Panc1 (cell line): ENCODE data around the gene REXO5. TPM values are rescaled to one million over a fixed set of nuclear protein-coding genes. Genes with fewer than 3 reads are reported as not detected.

Source experiments
- ATAC-seq: fragments of 200-7000 bp; cut with Tn5 transposase; 2 replicates; pipeline ENCODE4 v1.9.1; 2020; ENCODE audit warnings: mild to moderate bottlenecking, moderate library complexity
- BruUV-seq: library from RNA; stranded (reverse); fragments of 400-500 nt; replicated peaks from 2 replicates; lab custom pipeline; 2021; lab: Mats Ljungman, UMichigan
- CTCF ChIA-PET: fragments of 300-600 bp; sonication (Branson Sonifier 250); formaldehyde crosslinking; loops from one replicate; lab custom pipeline; 2022; ENCODE audit warnings: antibody characterized with exemption; lab: Charles Lee
- POLR2A ChIA-PET: fragments of 300-600 bp; sonication (Branson Sonifier 250); formaldehyde crosslinking; loops from one replicate; lab custom pipeline; 2022; ENCODE audit warnings: antibody characterized with exemption; lab: Charles Lee
- DNase-seq: peaks from one replicate; pipeline ENCODE4 v3.0.0-alpha.2; 2010; ENCODE audit warnings: low read depth, low spot score
- H3K27ac ChIP-seq: 2 replicates; pipeline ENCODE4 v1.5.1; 2011; ENCODE audit warnings: mild to moderate bottlenecking, low read length, inconsistent platforms
- H3K27me3 ChIP-seq: fragments of 200-500 bp; sonication (Bioruptor generic); 2 replicates; pipeline ENCODE4 v1.6.0; 2014; ENCODE audit warnings: low read length, inconsistent platforms; ENCODE audit not compliant: control insufficient read depth, insufficient read depth
- H3K36me3 ChIP-seq: fragments of 200-500 bp; sonication (Bioruptor generic); 2 replicates; pipeline ENCODE4 v1.5.1; 2014; ENCODE audit warnings: inconsistent platforms, mild to moderate bottlenecking, low read length, moderate library complexity; ENCODE audit not compliant: control insufficient read depth, insufficient read depth
- H3K4me1 ChIP-seq: 2 replicates; pipeline ENCODE4 v1.5.1; 2011; ENCODE audit warnings: inconsistent platforms, mild to moderate bottlenecking, low read length, moderate library complexity; ENCODE audit not compliant: control insufficient read depth, insufficient read depth
- H3K4me3 ChIP-seq, 2 experiments: 2 replicates each; pipeline ENCODE4 v1.5.1; 2011 to 2012; ENCODE audit warnings: low read depth in 2 of 2, low read length in 2 of 2, mild to moderate bottlenecking in 2 of 2, inconsistent platforms in 1 of 2, moderate library complexity in 1 of 2
- H3K9me3 ChIP-seq: fragments of 200-500 bp; sonication (Bioruptor generic); 2 replicates; pipeline ENCODE4 v1.5.1; 2014; ENCODE audit warnings: low read depth, mild to moderate bottlenecking, inconsistent platforms, low read length, moderate library complexity; ENCODE audit not compliant: control insufficient read depth, insufficient read depth
- POLR2AphosphoS5 ChIP-seq: IDR thresholded peaks from 2 replicates; pipeline ENCODE4 v1.6.1; 2012; ENCODE audit warnings: mild to moderate bottlenecking, low read depth, low read length, moderate library complexity
- SIN3A ChIP-seq: IDR thresholded peaks from 2 replicates; pipeline ENCODE4 v1.6.1; 2012; ENCODE audit warnings: low read depth, mild to moderate bottlenecking, low read length, moderate library complexity, borderline replicate concordance; ENCODE audit not compliant: insufficient read depth
- TCF7L2 ChIP-seq: IDR thresholded peaks from 2 replicates; pipeline ENCODE4 v1.6.1; 2011; ENCODE audit warnings: mild to moderate bottlenecking, low read depth, low read length, inconsistent platforms
- in situ Hi-C: cut with HindIII; loops from 2 replicates; pipeline ENCODE4 v1.10.0; 2016; ENCODE audit warnings: low sequenced_read_pairs, low pct_unique_long_range_greater_than_20kb
- intact Hi-C: fragments of 100-400 bp; cut with micrococcal nuclease; formaldehyde crosslinking; loops from one replicate; pipeline ENCODE4 v1.10.0; 2022; ENCODE audit not compliant: unreplicated experiment
- total RNA-seq: library from RNA; stranded (reverse); gene quantifications from one replicate; pipeline ENCODE4 v1.2.1, GENCODE V29; 2021; ENCODE audit not compliant: unreplicated experiment
- TF ChIP-seq, protein P1 (sequence below), 2 experiments: IDR thresholded peaks; 2 replicates each; pipeline ENCODE4 v1.6.1; 2011 to 2012; ENCODE audit warnings: low read depth in 2 of 2, control low read depth in 1 of 2, low read length in 1 of 2, mild to moderate bottlenecking in 1 of 2, moderate library complexity in 1 of 2; ENCODE audit not compliant: insufficient read depth in 1 of 2
- TF ChIP-seq, protein P2 (sequence below): fragments of 450-650 bp; IDR thresholded peaks from 2 replicates; pipeline ENCODE4 v1.5.1; 2017; ENCODE audit warnings: mild to moderate bottlenecking

REXO5 gene
- total RNA-seq, 1 experiment from 2014 or later: 13.6 TPM

DNA sequence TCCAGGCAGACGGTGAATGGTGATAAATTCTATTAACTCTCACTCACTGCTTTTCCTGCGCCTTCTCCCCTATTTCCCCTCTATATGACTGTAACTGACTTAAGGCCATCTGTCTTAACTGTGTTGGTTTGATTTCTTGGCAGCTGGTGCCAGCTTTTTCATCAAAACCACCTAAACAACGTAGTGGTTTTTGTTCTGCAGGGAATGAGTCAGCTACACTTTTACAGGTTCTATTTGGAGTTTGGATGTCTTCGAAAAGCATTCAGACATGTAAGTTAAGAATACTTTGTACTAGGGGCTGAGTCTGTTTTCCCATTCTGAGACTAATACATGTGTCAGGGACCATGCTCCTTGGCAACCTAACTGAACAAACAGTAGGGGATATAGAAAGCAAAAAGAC lies 8.5 kb downstream of the REXO5 start:
- ATAC-seq (no peak), DNase-seq (no peak)
- ChIA-PET POLR2A (no interaction called here), CTCF (no interaction called here)
- Histone ChIP-seq H3K27me3 (no peaks in the 10 kb centered on the region), H3K36me3 (peaks cover 8% of the 10 kb centered on the region), H3K9me3 (no peaks in the 10 kb centered on the region), H3K4me3 (no peak overlapping the region), H3K27ac (no peak overlapping the region), H3K4me1 (no peaks in the 10 kb centered on the region)
- BruUV-seq: no TSS peak
- intact Hi-C loops: no loop called here
- TF ChIP-seq, protein P1, sequence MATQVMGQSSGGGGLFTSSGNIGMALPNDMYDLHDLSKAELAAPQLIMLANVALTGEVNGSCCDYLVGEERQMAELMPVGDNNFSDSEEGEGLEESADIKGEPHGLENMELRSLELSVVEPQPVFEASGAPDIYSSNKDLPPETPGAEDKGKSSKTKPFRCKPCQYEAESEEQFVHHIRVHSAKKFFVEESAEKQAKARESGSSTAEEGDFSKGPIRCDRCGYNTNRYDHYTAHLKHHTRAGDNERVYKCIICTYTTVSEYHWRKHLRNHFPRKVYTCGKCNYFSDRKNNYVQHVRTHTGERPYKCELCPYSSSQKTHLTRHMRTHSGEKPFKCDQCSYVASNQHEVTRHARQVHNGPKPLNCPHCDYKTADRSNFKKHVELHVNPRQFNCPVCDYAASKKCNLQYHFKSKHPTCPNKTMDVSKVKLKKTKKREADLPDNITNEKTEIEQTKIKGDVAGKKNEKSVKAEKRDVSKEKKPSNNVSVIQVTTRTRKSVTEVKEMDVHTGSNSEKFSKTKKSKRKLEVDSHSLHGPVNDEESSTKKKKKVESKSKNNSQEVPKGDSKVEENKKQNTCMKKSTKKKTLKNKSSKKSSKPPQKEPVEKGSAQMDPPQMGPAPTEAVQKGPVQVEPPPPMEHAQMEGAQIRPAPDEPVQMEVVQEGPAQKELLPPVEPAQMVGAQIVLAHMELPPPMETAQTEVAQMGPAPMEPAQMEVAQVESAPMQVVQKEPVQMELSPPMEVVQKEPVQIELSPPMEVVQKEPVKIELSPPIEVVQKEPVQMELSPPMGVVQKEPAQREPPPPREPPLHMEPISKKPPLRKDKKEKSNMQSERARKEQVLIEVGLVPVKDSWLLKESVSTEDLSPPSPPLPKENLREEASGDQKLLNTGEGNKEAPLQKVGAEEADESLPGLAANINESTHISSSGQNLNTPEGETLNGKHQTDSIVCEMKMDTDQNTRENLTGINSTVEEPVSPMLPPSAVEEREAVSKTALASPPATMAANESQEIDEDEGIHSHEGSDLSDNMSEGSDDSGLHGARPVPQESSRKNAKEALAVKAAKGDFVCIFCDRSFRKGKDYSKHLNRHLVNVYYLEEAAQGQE (IDR thresholded peaks at IDR 0.05; ENCODE audit: insufficient read depth in 1 of 2, low read depth in 2 of 2, low read length in 1 of 2): no peak
- TF ChIP-seq SIN3A (no peak), POLR2AphosphoS5 (no peak), TCF7L2 (no peak)
- TF ChIP-seq, protein P2, sequence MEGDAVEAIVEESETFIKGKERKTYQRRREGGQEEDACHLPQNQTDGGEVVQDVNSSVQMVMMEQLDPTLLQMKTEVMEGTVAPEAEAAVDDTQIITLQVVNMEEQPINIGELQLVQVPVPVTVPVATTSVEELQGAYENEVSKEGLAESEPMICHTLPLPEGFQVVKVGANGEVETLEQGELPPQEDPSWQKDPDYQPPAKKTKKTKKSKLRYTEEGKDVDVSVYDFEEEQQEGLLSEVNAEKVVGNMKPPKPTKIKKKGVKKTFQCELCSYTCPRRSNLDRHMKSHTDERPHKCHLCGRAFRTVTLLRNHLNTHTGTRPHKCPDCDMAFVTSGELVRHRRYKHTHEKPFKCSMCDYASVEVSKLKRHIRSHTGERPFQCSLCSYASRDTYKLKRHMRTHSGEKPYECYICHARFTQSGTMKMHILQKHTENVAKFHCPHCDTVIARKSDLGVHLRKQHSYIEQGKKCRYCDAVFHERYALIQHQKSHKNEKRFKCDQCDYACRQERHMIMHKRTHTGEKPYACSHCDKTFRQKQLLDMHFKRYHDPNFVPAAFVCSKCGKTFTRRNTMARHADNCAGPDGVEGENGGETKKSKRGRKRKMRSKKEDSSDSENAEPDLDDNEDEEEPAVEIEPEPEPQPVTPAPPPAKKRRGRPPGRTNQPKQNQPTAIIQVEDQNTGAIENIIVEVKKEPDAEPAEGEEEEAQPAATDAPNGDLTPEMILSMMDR: no peak
- in situ Hi-C loops: no loop called here

DNA sequence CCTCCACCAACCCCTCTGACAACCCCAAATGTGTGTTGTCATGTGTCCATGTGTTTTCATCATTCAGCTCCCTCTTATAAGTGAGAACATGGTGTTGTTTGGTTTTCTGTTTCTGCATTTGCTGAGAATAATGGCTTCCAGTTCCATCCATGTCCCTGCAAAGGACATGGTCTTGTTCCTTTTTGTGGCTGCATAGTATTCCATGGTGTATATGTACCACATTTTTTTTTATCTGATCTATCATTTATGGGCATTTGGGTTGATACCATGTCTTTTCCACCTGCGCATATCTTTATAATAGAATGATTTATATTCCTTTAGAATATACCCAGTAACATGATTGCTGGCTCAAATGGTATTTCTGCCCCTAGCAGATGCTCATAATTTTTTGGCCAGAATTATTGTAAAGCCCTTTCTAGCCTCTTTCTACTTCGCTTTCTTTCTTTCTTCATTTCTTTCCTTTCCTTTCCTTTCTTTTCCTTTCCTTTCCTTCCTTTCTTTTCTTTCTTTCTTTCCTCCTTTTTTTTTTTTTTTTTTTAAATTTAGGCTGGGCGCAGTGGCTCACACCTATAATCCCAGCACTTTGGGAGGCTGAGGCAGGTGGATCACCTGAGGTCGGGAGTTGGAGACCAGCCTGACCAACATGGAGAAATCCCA lies 12.7 kb downstream of the REXO5 start:
- Histone ChIP-seq H3K4me3 (no peak overlapping the region), H3K9me3 (no peaks in the 10 kb centered on the region), H3K4me1 (no peaks in the 10 kb centered on the region), H3K27me3 (no peaks in the 10 kb centered on the region), H3K36me3 (peaks cover 13% of the 10 kb centered on the region), H3K27ac (no peak overlapping the region)
- intact Hi-C loops (no loop called here), in situ Hi-C loops (no loop called here)
- CTCF ChIA-PET: no interaction called here
- POLR2A ChIA-PET: no interaction called here
- BruUV-seq: no TSS peak
- DNase-seq (no peak), ATAC-seq (no peak)
- TF ChIP-seq, protein P2: no peak
- TF ChIP-seq SIN3A: no peak
- TF ChIP-seq, protein P1 (IDR thresholded peaks at IDR 0.05; ENCODE audit: insufficient read depth in 1 of 2, low read depth in 2 of 2, low read length in 1 of 2): no peak
- no peak for TF ChIP-seq POLR2AphosphoS5
- TF ChIP-seq TCF7L2: no peak
